Lower lobe of right lung (tissue), 2 donors: ENCODE measurements around the gene CSNK2A3. TPM values are rescaled to one million over a fixed set of nuclear protein-coding genes. Genes with fewer than 3 reads are reported as not detected.

ENCODE experiments used
- ATAC-seq, 2 donors: fragments of 200-7000 bp; cut with Tn5 transposase; one replicate each; pipeline ENCODE4 v1.9.1; 2020 to 2022; ENCODE audit warnings: mild to moderate bottlenecking in 2 of 2, moderate library complexity in 2 of 2
- DNase-seq: peaks from one replicate; pipeline ENCODE4 v3.0.0-alpha.2; 2020
- H3K27ac ChIP-seq: fragments of 200-600 bp; one replicate; pipeline ENCODE4 v1.8.0; 2022
- H3K27me3 ChIP-seq: fragments of 200-600 bp; one replicate; pipeline ENCODE4 v1.8.0; 2022; ENCODE audit warnings: low read depth
- H3K36me3 ChIP-seq: fragments of 200-600 bp; one replicate; pipeline ENCODE4 v1.8.0; 2022; ENCODE audit warnings: mild to moderate bottlenecking
- H3K4me1 ChIP-seq: fragments of 200-600 bp; one replicate; pipeline ENCODE4 v1.8.0; 2022
- H3K4me3 ChIP-seq: fragments of 200-600 bp; one replicate; pipeline ENCODE4 v1.8.0; 2022; ENCODE audit warnings: mild to moderate bottlenecking
- H3K9me3 ChIP-seq: fragments of 200-600 bp; one replicate; pipeline ENCODE4 v1.8.0; 2022
- intact Hi-C: fragments of 100-400 bp; cut with DNase I; formaldehyde crosslinking; loops from one replicate; pipeline ENCODE4 v1.11.0; 2022
- total RNA-seq: library from RNA; stranded (reverse); fragmentation: NEBNext Ultra II Directional; extraction: Animal tissue kit (Norgen Biotek cat#: 25700); gene quantifications from one replicate; pipeline ENCODE4 v1.2.1, GENCODE V29; 2021
- TF ChIP-seq, protein P1 (sequence below): fragments of 200-600 bp; IDR thresholded peaks from one replicate; pipeline ENCODE4 v1.8.0; 2022; ENCODE audit warnings: antibody characterized with exemption, mild to moderate bottlenecking
- donor health status: DM: no; HTN: yes; CAD: no; lungs with severe emphysema.

Gene CSNK2A3
- total RNA-seq, 1 donor from 2014 or later = 2.6 TPM

DNA sequence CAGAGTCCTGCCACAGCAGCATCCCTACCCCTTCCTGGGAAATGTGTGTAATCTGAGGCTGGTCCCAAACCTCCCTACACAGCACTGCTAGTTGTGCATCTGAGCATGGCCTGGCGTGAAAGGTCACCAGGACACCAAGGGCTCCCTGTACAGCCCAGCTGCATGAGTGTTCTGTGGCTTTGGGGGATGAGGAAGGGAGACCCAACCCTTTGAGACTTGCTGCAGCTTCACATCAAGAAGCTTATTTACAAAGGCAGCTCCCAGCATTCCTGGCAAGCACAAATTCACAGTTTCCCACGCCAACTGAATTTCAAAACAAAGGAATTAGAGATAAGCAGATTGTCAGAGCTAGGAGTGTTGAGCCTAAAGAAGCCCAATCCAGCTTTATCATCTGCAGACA lies 32.2 kb downstream of the CSNK2A3 start:
- ATAC-seq = peak in 1 of 2 donors; percentile 21
- Histone ChIP-seq H3K27ac (no peak overlapping the region), H3K27me3 (no peaks in the 10 kb centered on the region), H3K36me3 (peaks cover 6% of the 10 kb centered on the region), H3K4me1 (no peaks in the 10 kb centered on the region), H3K4me3 (no peak overlapping the region), H3K9me3 (peaks cover 4% of the 10 kb centered on the region)
- TF ChIP-seq, protein P1, sequence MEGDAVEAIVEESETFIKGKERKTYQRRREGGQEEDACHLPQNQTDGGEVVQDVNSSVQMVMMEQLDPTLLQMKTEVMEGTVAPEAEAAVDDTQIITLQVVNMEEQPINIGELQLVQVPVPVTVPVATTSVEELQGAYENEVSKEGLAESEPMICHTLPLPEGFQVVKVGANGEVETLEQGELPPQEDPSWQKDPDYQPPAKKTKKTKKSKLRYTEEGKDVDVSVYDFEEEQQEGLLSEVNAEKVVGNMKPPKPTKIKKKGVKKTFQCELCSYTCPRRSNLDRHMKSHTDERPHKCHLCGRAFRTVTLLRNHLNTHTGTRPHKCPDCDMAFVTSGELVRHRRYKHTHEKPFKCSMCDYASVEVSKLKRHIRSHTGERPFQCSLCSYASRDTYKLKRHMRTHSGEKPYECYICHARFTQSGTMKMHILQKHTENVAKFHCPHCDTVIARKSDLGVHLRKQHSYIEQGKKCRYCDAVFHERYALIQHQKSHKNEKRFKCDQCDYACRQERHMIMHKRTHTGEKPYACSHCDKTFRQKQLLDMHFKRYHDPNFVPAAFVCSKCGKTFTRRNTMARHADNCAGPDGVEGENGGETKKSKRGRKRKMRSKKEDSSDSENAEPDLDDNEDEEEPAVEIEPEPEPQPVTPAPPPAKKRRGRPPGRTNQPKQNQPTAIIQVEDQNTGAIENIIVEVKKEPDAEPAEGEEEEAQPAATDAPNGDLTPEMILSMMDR = no peak
- intact Hi-C loops = no loop called here
- no peak for DNase-seq

DNA sequence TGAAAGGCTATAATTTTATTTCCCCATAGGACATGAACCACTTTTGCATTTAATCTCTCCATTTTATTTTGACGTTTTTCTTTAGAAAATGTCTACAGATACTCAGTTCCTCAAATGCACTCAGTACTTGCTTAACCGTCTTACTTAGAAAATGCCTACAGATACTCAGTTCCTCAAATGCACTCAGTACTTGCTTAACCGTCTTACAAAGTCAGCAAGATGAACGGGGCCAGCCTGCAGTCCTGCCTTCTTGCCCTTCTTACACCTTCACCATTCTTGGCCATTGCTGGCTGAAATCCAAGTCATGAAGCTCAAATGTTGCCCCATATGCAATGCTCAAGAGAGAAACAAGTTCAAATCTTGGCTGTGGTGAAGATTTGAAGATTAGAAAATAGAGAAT lies 34.1 kb downstream of the CSNK2A3 start:
- DNase-seq (peak; percentile 55), ATAC-seq (peak; percentile 62 to 76)
- Histone ChIP-seq H3K27me3 (no peaks in the 10 kb centered on the region), H3K4me3 (no peak overlapping the region), H3K4me1 (peaks cover 13% of the 10 kb centered on the region), H3K27ac (peak overlapping the region; percentile 8), H3K36me3 (peaks cover 6% of the 10 kb centered on the region), H3K9me3 (peaks cover 4% of the 10 kb centered on the region)
- intact Hi-C loops = no loop called here
- TF ChIP-seq, protein P1 = no peak

DNA sequence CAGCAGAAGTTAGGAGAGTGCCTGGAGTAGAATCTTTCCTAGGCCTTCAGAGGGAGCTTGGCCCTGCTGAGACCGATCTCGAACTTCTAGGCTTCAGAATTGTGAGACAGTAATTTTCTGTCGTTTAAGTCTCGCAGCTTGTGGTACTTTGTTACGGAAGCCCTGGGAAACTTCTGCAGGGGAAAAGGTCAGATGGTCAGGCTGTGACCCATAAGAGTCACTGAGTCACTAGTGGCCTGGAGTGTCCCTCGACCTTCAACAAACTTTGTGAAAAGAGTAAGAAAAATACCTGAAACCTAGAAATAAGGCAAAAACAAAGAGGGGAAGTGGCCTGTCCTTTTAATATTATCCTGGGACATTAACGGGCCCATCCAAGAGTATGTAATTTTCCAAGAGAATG lies 34.6 kb downstream of the CSNK2A3 start:
- intact Hi-C loops = no loop called here
- peaks cover 4% of the 10 kb centered on the region for H3K9me3 ChIP-seq
- DNase-seq (no peak), ATAC-seq (no peak)
- H3K4me1 ChIP-seq = peaks cover 18% of the 10 kb centered on the region
- H3K27me3 ChIP-seq = no peaks in the 10 kb centered on the region
- H3K27ac ChIP-seq = peak overlapping the region; percentile 8
- peaks cover 6% of the 10 kb centered on the region for H3K36me3 ChIP-seq
- TF ChIP-seq, protein P1 = no peak
- H3K4me3 ChIP-seq = no peak overlapping the region

DNA sequence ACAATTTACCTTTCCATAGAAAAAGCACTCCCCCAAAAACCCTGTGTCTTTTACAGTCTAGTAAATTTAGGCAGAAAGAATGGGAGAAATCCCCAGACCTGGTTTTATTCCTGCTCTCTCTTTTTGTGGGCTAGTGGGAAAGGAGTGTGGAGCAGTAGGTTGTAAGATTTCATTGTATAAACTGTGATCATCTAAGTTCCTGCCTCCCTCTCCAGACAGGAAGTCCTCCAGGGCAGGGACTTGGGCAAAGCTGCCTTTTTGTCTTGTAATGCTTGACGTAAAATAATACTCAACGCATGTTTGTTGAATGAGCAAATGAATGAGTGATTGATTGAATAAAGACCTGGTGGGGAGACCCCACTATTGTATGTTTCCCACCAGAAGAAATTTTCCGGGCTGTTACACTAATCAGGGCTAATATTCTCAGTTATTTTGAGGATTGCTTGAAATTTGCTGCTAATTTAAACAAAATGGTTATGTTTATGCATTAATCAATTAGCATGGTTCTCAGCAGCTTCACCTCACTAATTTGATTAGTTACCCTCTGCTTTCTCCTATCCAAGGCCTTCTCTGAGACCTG lies 36.3 kb downstream of the CSNK2A3 start:
- peaks cover 6% of the 10 kb centered on the region for H3K36me3 ChIP-seq
- no peaks in the 10 kb centered on the region for H3K27me3 ChIP-seq
- H3K27ac ChIP-seq = no peak overlapping the region
- intact Hi-C loops = no loop called here
- ATAC-seq (no peak), DNase-seq (no peak)
- no peak overlapping the region for H3K4me3 ChIP-seq
- H3K4me1 ChIP-seq = peaks cover 25% of the 10 kb centered on the region
- TF ChIP-seq, protein P1 = no peak
- no peaks in the 10 kb centered on the region for H3K9me3 ChIP-seq

DNA sequence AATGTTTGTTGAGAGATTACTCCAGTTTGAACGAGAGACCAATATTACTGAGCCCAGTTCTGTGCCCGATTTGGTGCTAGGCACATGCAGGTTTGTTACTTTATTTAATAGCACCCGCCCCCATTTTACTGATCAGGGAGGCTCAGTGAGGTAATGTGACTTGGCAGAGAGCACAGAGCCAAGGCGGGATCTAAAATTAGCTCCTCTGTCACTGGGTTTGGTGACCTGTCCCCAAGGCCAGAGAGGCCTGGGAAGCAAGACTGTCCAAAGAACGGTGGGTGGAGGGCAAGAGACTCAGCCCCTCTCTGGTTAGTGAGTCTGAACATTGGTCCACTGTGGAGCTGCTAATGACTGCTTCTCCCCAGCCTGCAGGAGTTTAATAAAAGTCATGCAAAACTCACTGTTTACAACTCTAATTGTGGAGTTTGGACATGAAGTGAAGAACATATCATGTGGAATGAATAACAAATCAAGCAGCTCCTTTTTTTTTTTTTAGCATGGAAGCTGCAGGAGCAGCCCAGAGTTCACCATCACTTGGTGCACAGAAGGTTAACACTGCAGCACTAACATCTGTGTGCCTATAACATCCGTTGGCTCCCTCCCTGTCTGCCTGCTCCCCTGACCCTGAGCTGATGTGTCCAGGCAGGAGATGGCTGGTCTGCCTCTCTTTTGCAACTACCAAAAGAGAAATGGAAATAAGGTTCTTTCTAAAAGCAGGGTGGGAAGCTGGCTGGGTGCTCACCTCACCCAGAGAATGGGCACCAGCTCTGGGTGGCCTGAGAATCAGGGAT lies 39.0 kb downstream of the CSNK2A3 start:
- no peak overlapping the region for H3K4me3 ChIP-seq
- ATAC-seq = peak; percentile 50 to 75
- peak overlapping the region; percentile 62 for H3K27ac ChIP-seq

More for the DNA sequence above, 39.0 kb downstream of the CSNK2A3 start:
- no peaks in the 10 kb centered on the region for H3K27me3 ChIP-seq
- intact Hi-C loops = no loop called here
- H3K36me3 ChIP-seq = no peaks in the 10 kb centered on the region
- TF ChIP-seq, protein P1 = no peak
- H3K4me1 ChIP-seq = peaks cover 25% of the 10 kb centered on the region
- DNase-seq = no peak
- no peaks in the 10 kb centered on the region for H3K9me3 ChIP-seq
